H9 (cell line): ENCODE results near the gene ZC3H10. TPM values are rescaled to one million over a fixed set of nuclear protein-coding genes. Genes with fewer than 3 reads are reported as not detected.

Experiments
- DNase-seq: peaks from one replicate; pipeline ENCODE4 v3.0.0-alpha.2; 2017
- H2AFZ ChIP-seq: one replicate; pipeline ENCODE4 v1.6.1; 2013; ENCODE audit warnings: mild to moderate bottlenecking, low read length, control low read depth, moderate library complexity
- H2AK5ac ChIP-seq: 2 replicates; pipeline ENCODE4 v1.6.1; 2013; ENCODE audit warnings: low read length, control low read depth, mixed read lengths; ENCODE audit not compliant: insufficient read length
- H2BK120ac ChIP-seq: one replicate; pipeline ENCODE4 v1.6.1; 2013; ENCODE audit warnings: low read depth, mild to moderate bottlenecking, low read length, control low read depth, inconsistent platforms; ENCODE audit not compliant: poor library complexity, severe bottlenecking
- H2BK12ac ChIP-seq: 2 replicates; pipeline ENCODE4 v1.6.1; 2013; ENCODE audit warnings: low read length, control low read depth, mixed read lengths, low read depth; ENCODE audit not compliant: insufficient read length
- H2BK15ac ChIP-seq: 2 replicates; pipeline ENCODE4 v1.6.1; 2013; ENCODE audit warnings: low read depth, low read length, control low read depth
- H2BK20ac ChIP-seq: one replicate; pipeline ENCODE4 v1.6.1; 2013; ENCODE audit warnings: low read depth, mild to moderate bottlenecking, low read length, control low read depth, inconsistent platforms; ENCODE audit not compliant: poor library complexity, severe bottlenecking
- H2BK5ac ChIP-seq: 2 replicates; pipeline ENCODE4 v1.6.1; 2013; ENCODE audit warnings: low read length, control low read depth, mixed read lengths; ENCODE audit not compliant: insufficient read length
- H3K14ac ChIP-seq: 2 replicates; pipeline ENCODE4 v1.6.1; 2013; ENCODE audit warnings: low read length, control low read depth; ENCODE audit not compliant: insufficient read depth
- H3K18ac ChIP-seq: 2 replicates; pipeline ENCODE4 v1.6.1; 2013; ENCODE audit warnings: low read depth, mild to moderate bottlenecking, mixed read lengths, low read length, control low read depth; ENCODE audit not compliant: insufficient read length
- H3K23ac ChIP-seq: 2 replicates; pipeline ENCODE4 v1.6.1; 2013; ENCODE audit warnings: low read length, control low read depth, mixed read lengths, low read depth; ENCODE audit not compliant: insufficient read length
- H3K23me2 ChIP-seq: 2 replicates; pipeline ENCODE4 v1.6.1; 2013; ENCODE audit warnings: low read depth, mild to moderate bottlenecking, mixed read lengths, low read length, control low read depth; ENCODE audit not compliant: insufficient read length, poor library complexity, severe bottlenecking
- H3K27ac ChIP-seq: 2 replicates; pipeline ENCODE4 v1.5.1; 2013; ENCODE audit warnings: low read length, control low read depth, mixed read lengths, low read depth; ENCODE audit not compliant: insufficient read length
- H3K27me3 ChIP-seq: 2 replicates; pipeline ENCODE4 v1.6.1; 2013; ENCODE audit warnings: low read length, control low read depth, inconsistent platforms; ENCODE audit not compliant: insufficient read depth
- H3K4ac ChIP-seq: 2 replicates; pipeline ENCODE4 v1.6.1; 2013; ENCODE audit warnings: low read depth, mild to moderate bottlenecking, control low read depth, inconsistent platforms, low read length, moderate library complexity
- H3K4me1 ChIP-seq: 2 replicates; pipeline ENCODE4 v1.6.1; 2013; ENCODE audit warnings: low read length, control low read depth, inconsistent platforms; ENCODE audit not compliant: insufficient read depth
- H3K4me2 ChIP-seq: 2 replicates; pipeline ENCODE4 v1.6.1; 2013; ENCODE audit warnings: low read length, control low read depth, mixed read lengths; ENCODE audit not compliant: insufficient read length, insufficient read depth
- H3K56ac ChIP-seq: 2 replicates; pipeline ENCODE4 v1.6.1; 2013; ENCODE audit warnings: low read depth, mild to moderate bottlenecking, mixed read lengths, low read length, control low read depth; ENCODE audit not compliant: insufficient read length
- H3K79me1 ChIP-seq: 2 replicates; pipeline ENCODE4 v1.6.1; 2013; ENCODE audit warnings: low read depth, mild to moderate bottlenecking, moderate library complexity, low read length, control low read depth, inconsistent platforms; ENCODE audit not compliant: insufficient read depth, poor library complexity, severe bottlenecking
- H3K79me2 ChIP-seq: 2 replicates; pipeline ENCODE4 v1.6.1; 2013; ENCODE audit warnings: low read length, control low read depth, inconsistent platforms; ENCODE audit not compliant: insufficient read depth
- H3K9ac ChIP-seq: 2 replicates; pipeline ENCODE4 v1.6.1; 2013; ENCODE audit warnings: low read length, control low read depth, mixed read lengths; ENCODE audit not compliant: insufficient read length; ENCODE audit errors: extremely low read depth
- H3K9me3 ChIP-seq: one replicate; pipeline ENCODE4 v1.6.1; 2013; ENCODE audit warnings: low read depth, low read length, inconsistent platforms; ENCODE audit not compliant: control insufficient read depth
- H3T11ph ChIP-seq: one replicate; pipeline ENCODE4 v1.6.1; 2013; ENCODE audit warnings: mild to moderate bottlenecking, low read length, control low read depth, inconsistent platforms
- H4K20me1 ChIP-seq: one replicate; pipeline ENCODE4 v1.6.1; 2013; ENCODE audit not compliant: control insufficient read depth, insufficient read length, insufficient read depth
- H4K5ac ChIP-seq: 2 replicates; pipeline ENCODE4 v1.6.1; 2013; ENCODE audit warnings: low read depth, mild to moderate bottlenecking, mixed read lengths, low read length, control low read depth; ENCODE audit not compliant: insufficient read length
- H4K8ac ChIP-seq: replicated peaks from 2 replicates; pipeline ENCODE4 v1.6.1; 2013; ENCODE audit warnings: low read length, control low read depth, mixed read lengths, low read depth; ENCODE audit not compliant: insufficient read length
- H4K91ac ChIP-seq: 2 replicates; pipeline ENCODE4 v1.6.1; 2013; ENCODE audit warnings: low read depth, mild to moderate bottlenecking, moderate library complexity, mixed read lengths, low read length, control low read depth; ENCODE audit not compliant: insufficient read length
- H3K27ac Mint-ChIP-seq, 3 experiments: 2 replicates in 2 of 3; 3 replicates in 1 of 3; pipeline ENCODE4 v1.8.0; 2020 to 2021; ENCODE audit warnings: mixed read lengths in 3 of 3, mild to moderate bottlenecking in 1 of 3, moderate library complexity in 1 of 3
- H3K27me3 Mint-ChIP-seq: 2 replicates; pipeline ENCODE4 v1.8.0; 2021; ENCODE audit warnings: low read depth, mild to moderate bottlenecking, moderate library complexity, mixed read lengths
- H3K36me3 Mint-ChIP-seq, 3 experiments: 2 replicates in 2 of 3; 3 replicates in 1 of 3; pipeline ENCODE4 v1.8.0; 2020 to 2021; ENCODE audit warnings: low read depth in 3 of 3, mixed read lengths in 3 of 3; ENCODE audit not compliant: insufficient read depth in 1 of 3
- H3K4me1 Mint-ChIP-seq, 2 experiments: 2 replicates each; pipeline ENCODE4 v1.8.0; 2020; ENCODE audit warnings: mixed read lengths in 2 of 2
- H3K4me3 Mint-ChIP-seq, 2 experiments: 2 replicates in 1 of 2; 3 replicates in 1 of 2; pipeline ENCODE4 v1.8.0; 2020 to 2021; ENCODE audit warnings: mild to moderate bottlenecking in 2 of 2, mixed read lengths in 2 of 2, moderate library complexity in 1 of 2
- H3K9me3 Mint-ChIP-seq, 2 experiments: 2 replicates in 1 of 2; 3 replicates in 1 of 2; pipeline ENCODE4 v1.8.0; 2020; ENCODE audit warnings: mild to moderate bottlenecking in 2 of 2, mixed read lengths in 2 of 2, moderate library complexity in 1 of 2
- WGBS: extraction: QIAGEN DNeasy Blood & Tissue Kit; methylation state at CpG from one replicate; pipeline ENCODE4 v1.1.7; 2013; ENCODE audit warnings: missing lambda C conversion rate, low lambda C conversion rate, mixed read lengths; ENCODE audit not compliant: insufficient read length; ENCODE audit errors: extremely low coverage; 5-methylcytosine and 5-hydroxymethylcytosine counted together
- total RNA-seq: library from RNA; stranded (reverse); gene quantifications from 2 replicates; pipeline ENCODE4 v1.2.1, GENCODE V29; 2021
- TF ChIP-seq, protein P1 (sequence below): fragments of 200-600 bp; sonication (generic); conservative IDR thresholded peaks from 3 replicates; pipeline ENCODE4 v1.8.0; 2021; ENCODE audit warnings: antibody characterized with exemption, mild to moderate bottlenecking

Gene ZC3H10
- total RNA-seq, 1 experiment from 2014 or later: 9.4 TPM

DNA sequence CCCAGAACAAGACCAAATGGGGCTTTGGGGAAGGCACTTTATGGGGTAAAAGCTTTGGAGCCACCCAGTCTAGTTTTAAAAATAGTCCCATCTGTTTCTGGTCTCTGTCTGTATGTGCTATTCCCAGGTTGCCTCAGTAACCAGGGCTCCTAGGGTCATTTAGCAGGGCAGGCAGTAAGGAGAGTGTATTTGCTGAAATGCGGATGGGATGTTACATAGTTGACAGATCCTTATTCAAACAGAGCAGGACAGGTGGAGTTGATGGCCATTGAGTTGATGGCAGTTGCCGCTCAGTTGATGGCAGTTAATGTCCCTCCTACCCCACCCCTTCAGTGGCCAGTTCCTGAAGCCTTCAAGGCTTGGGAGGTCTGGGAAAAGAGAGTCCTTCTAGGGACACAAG lies 4.6 kb downstream of the ZC3H10 start:
- WGBS: no CpG with 5 or more reads among the region's 2 CpGs
- Histone ChIP-seq H3K4me1 (no peaks in the 10 kb centered on the region; the same call in 1 of the 2 replicates), H4K91ac (no peak overlapping the region), H2BK120ac (no peak overlapping the region), H3K27me3 (no peaks in the 10 kb centered on the region), H4K5ac (no peak overlapping the region), H3K9ac (no peak overlapping the region), H3K56ac (no peak overlapping the region), H3K4ac (no peak overlapping the region), H4K20me1 (no peaks in the 10 kb centered on the region), H3K23ac (no peak overlapping the region), H2AFZ (no peak overlapping the region), H3K23me2 (peaks cover 11% of the 10 kb centered on the region), H3K9me3 (no peaks in the 10 kb centered on the region), H2BK15ac (no peak overlapping the region), H3K27ac (no peak overlapping the region), H3K79me2 (no peaks in the 10 kb centered on the region), H3K4me2 (no peak overlapping the region), H2BK5ac (no peak overlapping the region), H3K79me1 (no peaks in the 10 kb centered on the region), H3T11ph (no peak overlapping the region), H3K14ac (no peak overlapping the region), H4K8ac (no peak overlapping the region), H2BK20ac (no peak overlapping the region), H2BK12ac (no peak overlapping the region), H2AK5ac (no peak overlapping the region), H3K18ac (no peak overlapping the region)
- H3K4me1 Mint-ChIP-seq: peaks cover 36% of the 10 kb centered on the region in 2 experiments
- H3K36me3 Mint-ChIP-seq: peaks cover 15 to 31% (median 25%) of the 10 kb centered on the region in 3 experiments
- TF ChIP-seq, protein P1, sequence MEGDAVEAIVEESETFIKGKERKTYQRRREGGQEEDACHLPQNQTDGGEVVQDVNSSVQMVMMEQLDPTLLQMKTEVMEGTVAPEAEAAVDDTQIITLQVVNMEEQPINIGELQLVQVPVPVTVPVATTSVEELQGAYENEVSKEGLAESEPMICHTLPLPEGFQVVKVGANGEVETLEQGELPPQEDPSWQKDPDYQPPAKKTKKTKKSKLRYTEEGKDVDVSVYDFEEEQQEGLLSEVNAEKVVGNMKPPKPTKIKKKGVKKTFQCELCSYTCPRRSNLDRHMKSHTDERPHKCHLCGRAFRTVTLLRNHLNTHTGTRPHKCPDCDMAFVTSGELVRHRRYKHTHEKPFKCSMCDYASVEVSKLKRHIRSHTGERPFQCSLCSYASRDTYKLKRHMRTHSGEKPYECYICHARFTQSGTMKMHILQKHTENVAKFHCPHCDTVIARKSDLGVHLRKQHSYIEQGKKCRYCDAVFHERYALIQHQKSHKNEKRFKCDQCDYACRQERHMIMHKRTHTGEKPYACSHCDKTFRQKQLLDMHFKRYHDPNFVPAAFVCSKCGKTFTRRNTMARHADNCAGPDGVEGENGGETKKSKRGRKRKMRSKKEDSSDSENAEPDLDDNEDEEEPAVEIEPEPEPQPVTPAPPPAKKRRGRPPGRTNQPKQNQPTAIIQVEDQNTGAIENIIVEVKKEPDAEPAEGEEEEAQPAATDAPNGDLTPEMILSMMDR: no peak
- peaks cover 0 to 3% of the 10 kb centered on the region in 2 experiments; a peak in 2 of 5 replicates for H3K9me3 Mint-ChIP-seq
- H3K4me3 Mint-ChIP-seq: no peak overlapping the region
- peaks cover 2% of the 10 kb centered on the region; the same call in 1 of the 2 replicates for H3K27me3 Mint-ChIP-seq
- DNase-seq: no peak
- no peak overlapping the region for H3K27ac Mint-ChIP-seq
